ENCODE results near the gene CYLD. TPM values are rescaled to one million over a fixed set of nuclear protein-coding genes. Genes with fewer than 3 reads are reported as not detected.

CYLD gene
- total RNA-seq, 1 experiment from 2014 or later = 11.9 TPM

DNA sequence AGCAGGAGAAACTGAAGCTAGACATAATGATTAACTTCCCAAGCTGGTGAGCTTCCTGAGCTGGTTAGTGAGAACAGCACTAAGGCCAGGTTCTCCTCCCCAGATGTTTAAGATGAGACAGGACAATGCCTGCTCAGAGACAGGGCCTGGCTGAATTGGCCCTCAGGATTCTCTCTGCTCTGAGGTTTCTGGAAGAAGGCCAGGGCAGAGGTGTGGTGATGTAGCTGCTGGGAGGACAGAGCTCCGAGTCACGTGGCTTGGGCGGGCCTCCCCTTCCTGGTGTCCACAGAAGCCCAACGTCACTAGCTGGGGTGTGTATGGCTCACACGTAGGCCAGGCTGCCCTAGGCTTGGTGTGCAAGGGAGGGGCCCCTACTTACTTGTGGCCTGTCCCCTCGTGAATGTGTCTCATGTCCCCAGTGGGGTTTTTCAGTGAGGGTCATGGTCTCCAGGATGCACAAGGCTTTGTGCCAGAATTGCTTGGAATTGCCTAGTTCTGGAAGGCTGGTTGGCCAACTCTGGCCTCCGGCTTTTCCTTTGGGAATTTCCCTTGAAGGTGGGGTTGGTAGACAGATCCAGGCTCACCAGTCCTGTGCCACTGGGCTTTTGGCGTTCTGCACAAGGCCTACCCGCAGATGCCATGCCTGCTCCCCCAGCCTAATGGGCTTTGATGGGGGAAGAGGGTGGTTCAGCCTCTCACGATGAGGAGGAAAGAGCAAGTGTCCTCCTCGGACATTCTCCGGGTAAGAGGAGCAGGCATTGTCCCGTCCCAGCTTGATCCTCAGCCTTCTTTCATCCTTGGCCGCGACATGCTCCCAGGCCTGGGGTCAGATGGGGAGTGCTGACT, 45.1 kb upstream of the CYLD start:
- H3K4me1 ChIP-seq (ENCODE audit: control insufficient read depth in 1 of 2, insufficient read depth in 2 of 2, low read length in 2 of 2) = peaks cover 18 to 34% of the 10 kb centered on the region in 2 experiments
- H3K36me3 ChIP-seq (ENCODE audit: control insufficient read depth in 1 of 2, insufficient read depth in 2 of 2, low read length in 2 of 2) = no peaks in the 10 kb centered on the region
- peak overlapping the region in 1 of 2 experiments; percentile 12; a peak in 1 of 4 replicates for H3K4me3 ChIP-seq (replicated peaks in 1 of 2; ENCODE audit: low read depth in 1 of 2, low read length in 2 of 2)
- peak overlapping the region; percentile 41; the same call in 1 of the 2 replicates for H3K27ac ChIP-seq (ENCODE audit: low read depth, low read length)
- ChIA-PET RAD21 (ENCODE audit: low non-redundant PET in 1 of 2, low total read pairs in 2 of 2, uncharacterized antibody in 2 of 2, unreplicated experiment in 2 of 2) (interaction anchor here in 1 of 2 experiments (0.8 kb wide), 1 partner anchor 110 kb away, joined by 3 read pairs; no protein-coding TSS in a partner anchor), CTCF (interaction anchor here (0.6 to 1.0 kb wide), 4 partner anchors 31 to 110 kb away, joined by 3 to 7 read pairs (median 4); no protein-coding TSS in a partner anchor), POLR2A (no interaction called here)
- intact Hi-C loops (cut with micrococcal nuclease) = no loop called here
- no TSS peak for BruUV-seq (replicated peaks)
- H3K9ac ChIP-seq (ENCODE audit: low read length) = peak overlapping the region; percentile 31
- no peaks in the 10 kb centered on the region for H3K9me3 ChIP-seq (ENCODE audit: control insufficient read depth in 1 of 2, insufficient read depth in 1 of 2, low read depth in 1 of 2, low read length in 2 of 2)
- no peaks in the 10 kb centered on the region for H3K9me2 ChIP-seq (ENCODE audit: insufficient read depth)
- no peaks in the 10 kb centered on the region for H3K27me3 ChIP-seq (ENCODE audit: insufficient read depth, low read length)
- ATAC-seq (peak; percentile 86), DNase-seq (ENCODE audit: low read depth, low spot score) (peak; percentile 81)
- TF ChIP-seq, protein P1, sequence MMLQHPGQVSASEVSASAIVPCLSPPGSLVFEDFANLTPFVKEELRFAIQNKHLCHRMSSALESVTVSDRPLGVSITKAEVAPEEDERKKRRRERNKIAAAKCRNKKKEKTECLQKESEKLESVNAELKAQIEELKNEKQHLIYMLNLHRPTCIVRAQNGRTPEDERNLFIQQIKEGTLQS (IDR thresholded peaks at IDR 0.05) = no peak
- TF ChIP-seq ELF1 (IDR thresholded peaks at IDR 0.05; ENCODE audit: borderline replicate concordance, low read depth) (no peak), POLR2AphosphoS5 (IDR thresholded peaks at IDR 0.05; ENCODE audit: low read depth, low read length) (peak; percentile 65)
- TF ChIP-seq, protein P2, sequence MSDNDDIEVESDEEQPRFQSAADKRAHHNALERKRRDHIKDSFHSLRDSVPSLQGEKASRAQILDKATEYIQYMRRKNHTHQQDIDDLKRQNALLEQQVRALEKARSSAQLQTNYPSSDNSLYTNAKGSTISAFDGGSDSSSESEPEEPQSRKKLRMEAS (IDR thresholded peaks at IDR 0.05) = peak; percentile 73
- H4K20me1 ChIP-seq (ENCODE audit: insufficient read depth) = no peaks in the 10 kb centered on the region
- no peak overlapping the region for H2AFZ ChIP-seq (ENCODE audit: low read depth, low read length, poor library complexity, severe bottlenecking)
- H3K79me2 ChIP-seq (ENCODE audit: insufficient read depth, low read length) = no peaks in the 10 kb centered on the region
- H3K4me2 ChIP-seq (ENCODE audit: low read length) = peak overlapping the region; percentile 70

DNA sequence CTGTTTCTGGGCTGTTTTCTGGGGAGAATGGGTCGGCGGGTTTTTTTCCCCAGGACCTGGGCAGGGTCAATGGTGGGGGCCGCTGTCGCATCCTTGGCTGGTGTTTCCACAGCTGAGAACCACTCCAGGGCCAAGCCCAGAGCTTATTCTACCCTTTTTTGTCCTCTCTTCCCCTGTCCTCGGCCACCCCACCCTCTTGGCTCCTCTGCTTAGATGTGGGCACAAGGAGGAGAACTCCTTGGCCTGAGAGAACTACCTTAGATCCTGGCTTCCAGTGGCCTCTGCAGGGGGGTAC, 44.5 kb upstream of the CYLD start:
- no TSS peak for BruUV-seq (replicated peaks)
- intact Hi-C loops (cut with micrococcal nuclease) = no loop called here
- Histone ChIP-seq H3K9ac (ENCODE audit: low read length) (no peak overlapping the region), H3K79me2 (ENCODE audit: insufficient read depth, low read length) (no peaks in the 10 kb centered on the region), H3K9me3 (ENCODE audit: control insufficient read depth in 1 of 2, insufficient read depth in 1 of 2, low read depth in 1 of 2, low read length in 2 of 2) (no peaks in the 10 kb centered on the region), H2AFZ (ENCODE audit: low read depth, low read length, poor library complexity, severe bottlenecking) (no peak overlapping the region), H4K20me1 (ENCODE audit: insufficient read depth) (no peaks in the 10 kb centered on the region), H3K36me3 (ENCODE audit: control insufficient read depth in 1 of 2, insufficient read depth in 2 of 2, low read length in 2 of 2) (no peaks in the 10 kb centered on the region), H3K27ac (ENCODE audit: low read depth, low read length) (peak overlapping the region; percentile 41; the same call in 1 of the 2 replicates), H3K4me2 (ENCODE audit: low read length) (peak overlapping the region; percentile 70; the same call in 1 of the 2 replicates), H3K4me3 (replicated peaks in 1 of 2; ENCODE audit: low read depth in 1 of 2, low read length in 2 of 2) (no peak overlapping the region), H3K27me3 (ENCODE audit: insufficient read depth, low read length) (no peaks in the 10 kb centered on the region), H3K4me1 (ENCODE audit: control insufficient read depth in 1 of 2, insufficient read depth in 2 of 2, low read length in 2 of 2) (peaks cover 18 to 34% of the 10 kb centered on the region in 2 experiments), H3K9me2 (ENCODE audit: insufficient read depth) (no peaks in the 10 kb centered on the region)
- TF ChIP-seq ZFX (IDR thresholded peaks at IDR 0.05) = no peak
- TF ChIP-seq CBX3 (IDR thresholded peaks at IDR 0.05; ENCODE audit: low read depth) = no peak
- ATAC-seq (no peak), DNase-seq (ENCODE audit: low read depth, low spot score) (no peak)
- ChIA-PET CTCF (interaction anchor here (0.7 kb wide), 1 partner anchor 109 kb away, joined by 6 read pairs; no protein-coding TSS in a partner anchor), POLR2A (no interaction called here), RAD21 (ENCODE audit: low non-redundant PET in 1 of 2, low total read pairs in 2 of 2, uncharacterized antibody in 2 of 2, unreplicated experiment in 2 of 2) (no interaction called here)
